Erythroblast (primary cell): Measurements from ENCODE around the gene AP3S1.

Experiments used
- GATA1 ChIP-seq: IDR thresholded peaks from 2 replicates; pipeline ENCODE4 v1.6.1; 2011; ENCODE audit warnings: low read depth, mild to moderate bottlenecking, control low read depth, low read length, moderate library complexity
- POLR2A ChIP-seq: IDR thresholded peaks from 2 replicates; pipeline ENCODE4 v1.6.1; 2011; ENCODE audit warnings: mild to moderate bottlenecking, low read length

GRCh38 chr5:115842089-115842935 lies 577 bp downstream of the AP3S1 start:
- no peak for TF ChIP-seq POLR2A
- no peak for TF ChIP-seq GATA1
